HG02870 (cell line): ENCODE measurements around the gene ATF6B.
"Not testable (repeated sequence)": the region's sequence is repeated elsewhere in the genome, so short reads cannot be mapped to it uniquely, and the experiment has no call there.

Source experiments
- ATAC-seq: cut with Tn5 transposase; IDR thresholded peaks from one replicate; pipeline ENCODE4 v1.9.1; 2021; ENCODE audit warnings: mild to moderate bottlenecking, moderate library complexity; ENCODE audit not compliant: unreplicated experiment

ATF6B gene

GRCh38 chr6:32108727-32109113 lies 19.3 kb downstream of the ATF6B start:
- no peak for ATAC-seq

- ATAC-seq: no peak
Measured at GRCh38 chr6:32108094-32108627, 19.9 kb downstream of the ATF6B start.

GRCh38 chr6:32107406-32107805 lies 20.6 kb downstream of the ATF6B start:
- ATAC-seq: no peak

GRCh38 chr6:32105433-32105832 lies 22.6 kb downstream of the ATF6B start:
- ATAC-seq: no peak

GRCh38 chr6:32102255-32102654 lies 25.8 kb downstream of the ATF6B start:
- ATAC-seq: no peak

GRCh38 chr6:32100251-32100650 lies 27.8 kb downstream of the ATF6B start:
- ATAC-seq: not testable (repeated sequence)

- no peak for ATAC-seq
Measured at GRCh38 chr6:32097364-32097763, 30.7 kb downstream of the ATF6B start.

- ATAC-seq: no peak
Measured at GRCh38 chr6:32096394-32097258, 31.4 kb downstream of the ATF6B start.

- no peak for ATAC-seq
Measured at GRCh38 chr6:32096087-32096393, 32.0 kb downstream of the ATF6B start.

GRCh38 chr6:32095338-32096086 lies 32.5 kb downstream of the ATF6B start:
- ATAC-seq: no peak

GRCh38 chr6:32092760-32093497 lies 35.1 kb downstream of the ATF6B start:
- no peak for ATAC-seq

GRCh38 chr6:32089082-32089828 lies 38.8 kb downstream of the ATF6B start:
- ATAC-seq: no peak

GRCh38 chr6:32088487-32089049 lies 39.5 kb downstream of the ATF6B start:
- no peak for ATAC-seq

GRCh38 chr6:32087574-32088486 lies 40.2 kb downstream of the ATF6B start:
- no peak for ATAC-seq

GRCh38 chr6:32086661-32087573 lies 41.1 kb downstream of the ATF6B start:
- peak; percentile 60 for ATAC-seq

- no peak for ATAC-seq
Measured at GRCh38 chr6:32085759-32086459, 42.1 kb downstream of the ATF6B start.

- no peak for ATAC-seq
Measured at GRCh38 chr6:32084780-32085179, 43.3 kb downstream of the ATF6B start.
